Esophagus (tissue), 2 donors: ENCODE measurements around the gene STYXL2. TPM values are rescaled to one million over a fixed set of nuclear protein-coding genes. Genes with fewer than 3 reads are reported as not detected.

ENCODE experiments used
- H3K27ac ChIP-seq, 2 donors: one replicate each; pipeline ENCODE4 v1.5.1; 2013; ENCODE audit warnings: low read depth in 2 of 2, mild to moderate bottlenecking in 2 of 2, inconsistent platforms in 1 of 2, low read length in 1 of 2, moderate library complexity in 1 of 2
- H3K27me3 ChIP-seq, 2 donors: one replicate each; pipeline ENCODE4 v1.6.1; 2013; ENCODE audit warnings: low read length in 2 of 2, control low read depth in 1 of 2, mild to moderate bottlenecking in 1 of 2; ENCODE audit not compliant: insufficient read depth in 2 of 2, control insufficient read depth in 1 of 2
- H3K36me3 ChIP-seq, 2 donors: one replicate each; pipeline ENCODE4 v1.6.1; 2013; ENCODE audit warnings: low read length in 1 of 2; ENCODE audit not compliant: control insufficient read depth in 2 of 2, insufficient read depth in 2 of 2
- H3K4me1 ChIP-seq, 2 donors: one replicate each; pipeline ENCODE4 v1.6.1; 2013; ENCODE audit warnings: low read length in 1 of 2; ENCODE audit not compliant: control insufficient read depth in 2 of 2, insufficient read depth in 2 of 2
- H3K4me3 ChIP-seq, 2 donors: one replicate each; pipeline ENCODE4 v1.5.1; 2013; ENCODE audit warnings: low read length in 2 of 2, mild to moderate bottlenecking in 2 of 2, low read depth in 1 of 2, moderate library complexity in 1 of 2
- H3K9me3 ChIP-seq, 2 donors: one replicate each; pipeline ENCODE4 v1.6.1; 2013; ENCODE audit warnings: mild to moderate bottlenecking in 2 of 2, low read depth in 1 of 2, low read length in 1 of 2, moderate library complexity in 1 of 2; ENCODE audit not compliant: control insufficient read depth in 2 of 2, insufficient read depth in 1 of 2
- WGBS, 2 donors: extraction: QIAGEN DNeasy Blood & Tissue Kit; methylation state at CpG; one replicate each; pipeline ENCODE4 v1.1.7; 2013; 5-methylcytosine and 5-hydroxymethylcytosine counted together
- polyA plus RNA-seq, 2 donors: library from polyadenylated mRNA; stranded (reverse); fragments of 200-250 nt; gene quantifications; one replicate each; pipeline ENCODE4 v1.2.3, GENCODE V29; 2013
- donor health status: healthy with polysubstance abuse.
- donor health status: Bipolar disorder and iron deficiency.

STYXL2 gene
- polyA plus RNA-seq, 2 donors = 0.01 to 0.04 TPM

GRCh38 chr1:167077128-167077867 lies 16.6 kb upstream of the STYXL2 start:
- Histone ChIP-seq H3K4me1 (no peaks in the 10 kb centered on the region), H3K9me3 (peaks cover 0 to 3% of the 10 kb centered on the region in 2 donors), H3K36me3 (no peaks in the 10 kb centered on the region), H3K27ac (no peak overlapping the region), H3K4me3 (no peak overlapping the region), H3K27me3 (no peaks in the 10 kb centered on the region)
- WGBS, 2 donors = 78 to 88% methylated on average over 3 of the region's 3 CpGs

- H3K4me3 ChIP-seq = no peak overlapping the region
- H3K27me3 ChIP-seq = no peaks in the 10 kb centered on the region
- H3K27ac ChIP-seq = no peak overlapping the region
- peaks cover 0 to 3% of the 10 kb centered on the region in 2 donors for H3K9me3 ChIP-seq
- no peaks in the 10 kb centered on the region for H3K36me3 ChIP-seq
- no peaks in the 10 kb centered on the region for H3K4me1 ChIP-seq
Measured at GRCh38 chr1:167077868-167078210, 16.0 kb upstream of the STYXL2 start.

GRCh38 chr1:167081594-167082156 lies 12.2 kb upstream of the STYXL2 start:
- Histone ChIP-seq H3K36me3 (no peaks in the 10 kb centered on the region), H3K27me3 (no peaks in the 10 kb centered on the region), H3K9me3 (no peaks in the 10 kb centered on the region), H3K4me3 (no peak overlapping the region), H3K4me1 (no peaks in the 10 kb centered on the region), H3K27ac (no peak overlapping the region)
- WGBS, 2 donors = 81 to 91% methylated on average over 8 of the region's 8 CpGs

GRCh38 chr1:167082511-167083027 lies 11.3 kb upstream of the STYXL2 start:
- WGBS, 2 donors = 67 to 70% methylated on average over 11 of the region's 11 CpGs
- Histone ChIP-seq H3K27ac (no peak overlapping the region), H3K9me3 (no peaks in the 10 kb centered on the region), H3K27me3 (no peaks in the 10 kb centered on the region), H3K4me1 (no peaks in the 10 kb centered on the region), H3K36me3 (no peaks in the 10 kb centered on the region), H3K4me3 (no peak overlapping the region)

GRCh38 chr1:167083066-167083665 lies 10.7 kb upstream of the STYXL2 start:
- Histone ChIP-seq H3K4me3 (no peak overlapping the region), H3K27ac (no peak overlapping the region), H3K36me3 (no peaks in the 10 kb centered on the region), H3K4me1 (no peaks in the 10 kb centered on the region), H3K9me3 (no peaks in the 10 kb centered on the region), H3K27me3 (no peaks in the 10 kb centered on the region)
- WGBS, 2 donors = 41 to 48% methylated on average over 6 of the region's 6 CpGs

- WGBS, 2 donors = 86 to 89% methylated on average over 3 of the region's 3 CpGs
Measured at GRCh38 chr1:167083871-167084270, 10.0 kb upstream of the STYXL2 start.

GRCh38 chr1:167084757-167085156 lies 9.1 kb upstream of the STYXL2 start:
- H3K36me3 ChIP-seq = no peaks in the 10 kb centered on the region
- no peaks in the 10 kb centered on the region for H3K9me3 ChIP-seq
- H3K4me1 ChIP-seq = no peaks in the 10 kb centered on the region
- H3K27me3 ChIP-seq = no peaks in the 10 kb centered on the region
- no peak overlapping the region for H3K4me3 ChIP-seq
- H3K27ac ChIP-seq = no peak overlapping the region

More at GRCh38 chr1:167083871-167084270, 10.0 kb upstream of the STYXL2 start:
- Histone ChIP-seq H3K27ac (no peak overlapping the region), H3K4me1 (no peaks in the 10 kb centered on the region), H3K36me3 (no peaks in the 10 kb centered on the region), H3K27me3 (no peaks in the 10 kb centered on the region), H3K4me3 (no peak overlapping the region), H3K9me3 (no peaks in the 10 kb centered on the region)

GRCh38 chr1:167086033-167086432 lies 7.8 kb upstream of the STYXL2 start:
- Histone ChIP-seq H3K27me3 (no peaks in the 10 kb centered on the region), H3K4me1 (no peaks in the 10 kb centered on the region), H3K36me3 (no peaks in the 10 kb centered on the region), H3K27ac (no peak overlapping the region), H3K4me3 (no peak overlapping the region), H3K9me3 (no peaks in the 10 kb centered on the region)
- WGBS, 2 donors = 73 to 87% methylated on average over 7 of the region's 7 CpGs

- 79 to 94% methylated on average over 3 of the region's 3 CpGs for WGBS, 2 donors
- Histone ChIP-seq H3K27ac (no peak overlapping the region), H3K36me3 (no peaks in the 10 kb centered on the region), H3K4me1 (no peaks in the 10 kb centered on the region), H3K27me3 (no peaks in the 10 kb centered on the region), H3K9me3 (no peaks in the 10 kb centered on the region), H3K4me3 (no peak overlapping the region)
Measured at GRCh38 chr1:167086768-167087167, 7.1 kb upstream of the STYXL2 start.
